Neural progenitor cell (in vitro differentiated cells): ENCODE results near the gene NHLH1. TPM values are rescaled to one million over a fixed set of nuclear protein-coding genes. Genes with fewer than 3 reads are reported as not detected.

ENCODE experiments used
- DNase-seq: peaks from one replicate; pipeline ENCODE4 v3.0.0-alpha.2; 2016; ENCODE audit warnings: low spot score
- H2AFZ ChIP-seq: fragments of 200-600 bp; sonication (generic); replicated peaks from 2 replicates; pipeline ENCODE4 v1.6.1; 2016; ENCODE audit warnings: antibody characterized with exemption
- H3F3A ChIP-seq: fragments of 200-600 bp; sonication (generic); 2 replicates; pipeline ENCODE4 v1.6.1; 2016; ENCODE audit warnings: antibody characterized with exemption, low read depth
- H3K27ac ChIP-seq: fragments of 200-600 bp; sonication (generic); 2 replicates; pipeline ENCODE4 v1.5.1; 2016; ENCODE audit warnings: mild to moderate bottlenecking
- H3K27me3 ChIP-seq: fragments of 200-600 bp; sonication (generic); 2 replicates; pipeline ENCODE4 v1.6.1; 2016; ENCODE audit warnings: mild to moderate bottlenecking, moderate library complexity
- H3K36me3 ChIP-seq: fragments of 200-600 bp; sonication (generic); 2 replicates; pipeline ENCODE4 v1.5.1; 2016
- H3K4me1 ChIP-seq: fragments of 200-600 bp; sonication (generic); 2 replicates; pipeline ENCODE4 v1.6.1; 2016; ENCODE audit warnings: mixed run types
- H3K4me2 ChIP-seq: fragments of 200-600 bp; sonication (generic); 2 replicates; pipeline ENCODE4 v1.6.1; 2016
- H3K4me3 ChIP-seq: fragments of 200-600 bp; sonication (generic); 2 replicates; pipeline ENCODE4 v1.5.1; 2016
- H3K79me2 ChIP-seq: fragments of 200-600 bp; sonication (generic); 2 replicates; pipeline ENCODE4 v1.6.1; 2016; ENCODE audit warnings: low read depth
- H3K9ac ChIP-seq: fragments of 200-600 bp; sonication (generic); 2 replicates; pipeline ENCODE4 v1.6.1; 2016
- H3K9me3 ChIP-seq: fragments of 200-600 bp; sonication (generic); 2 replicates; pipeline ENCODE4 v1.5.1; 2016; ENCODE audit warnings: low read depth
- H4K20me1 ChIP-seq: fragments of 200-600 bp; sonication (generic); 2 replicates; pipeline ENCODE4 v1.6.1; 2016; ENCODE audit warnings: low read depth
- H3K27ac Mint-ChIP-seq: 3 replicates; pipeline ENCODE4 v1.8.0; 2021; ENCODE audit warnings: mixed read lengths
- H3K27me3 Mint-ChIP-seq: 2 replicates; pipeline ENCODE4 v1.8.0; 2022; ENCODE audit warnings: low read depth, mild to moderate bottlenecking, inconsistent platforms, moderate library complexity, mixed read lengths; ENCODE audit not compliant: insufficient read depth
- H3K36me3 Mint-ChIP-seq: 3 replicates; pipeline ENCODE4 v1.8.0; 2021; ENCODE audit warnings: mixed read lengths
- H3K4me1 Mint-ChIP-seq: 3 replicates; pipeline ENCODE4 v1.8.0; 2021; ENCODE audit warnings: mixed read lengths
- H3K4me3 Mint-ChIP-seq: 3 replicates; pipeline ENCODE4 v1.8.0; 2021; ENCODE audit warnings: mild to moderate bottlenecking, moderate library complexity, mixed read lengths
- H3K9me3 Mint-ChIP-seq: 3 replicates; pipeline ENCODE4 v1.8.0; 2020; ENCODE audit warnings: mixed read lengths
- EZH2 ChIP-seq: fragments of 200-600 bp; sonication (generic); IDR thresholded peaks from 2 replicates; pipeline ENCODE4 v1.6.1; 2017; ENCODE audit warnings: antibody characterized with exemption, mild to moderate bottlenecking, moderate library complexity
- EZH2phosphoT487 ChIP-seq: fragments of 200-600 bp; sonication (generic); IDR thresholded peaks from 2 replicates; pipeline ENCODE4 v1.6.1; 2017; ENCODE audit warnings: antibody characterized with exemption
- total RNA-seq: library from RNA; depleted of rRNA; stranded (reverse); fragments of >200 nt; gene quantifications from 2 replicates; pipeline ENCODE4 v1.2.3, GENCODE V29; 2015; ENCODE audit warnings: low replicate concordance
- TF ChIP-seq, protein P1 (sequence below): fragments of 200-600 bp; sonication (generic); IDR thresholded peaks from 2 replicates; pipeline ENCODE4 v1.5.1; 2017; ENCODE audit warnings: antibody characterized with exemption, mild to moderate bottlenecking

Gene NHLH1
- total RNA-seq, 1 donor from 2014 or later = 0.07 TPM

DNA sequence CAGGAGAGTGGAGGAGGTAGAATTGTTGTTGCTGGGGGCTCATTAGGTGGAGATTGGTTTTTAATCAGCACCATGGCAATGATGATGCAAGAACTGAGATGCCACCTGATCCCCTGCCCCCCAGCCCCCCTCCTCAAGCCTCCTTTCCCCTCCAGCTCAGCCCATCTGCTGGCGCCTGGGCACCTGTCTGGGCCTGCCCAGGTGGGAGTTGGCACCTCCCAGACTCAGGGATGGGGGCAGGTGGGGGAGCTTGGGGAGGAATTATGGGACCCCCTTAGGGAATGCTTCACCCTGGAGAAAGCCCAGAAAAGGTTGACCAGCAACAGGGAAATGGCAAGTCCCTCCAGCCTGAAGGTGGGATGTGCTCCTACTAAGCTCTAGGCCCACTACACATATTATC lies 1.5 kb upstream of the NHLH1 start:
- Histone ChIP-seq H3K4me1 (peaks cover 22% of the 10 kb centered on the region), H4K20me1 (no peaks in the 10 kb centered on the region), H3K9me3 (no peaks in the 10 kb centered on the region), H3K4me2 (no peak overlapping the region), H2AFZ (no peak overlapping the region), H3K4me3 (no peak overlapping the region), H3F3A (peaks cover 17% of the 10 kb centered on the region), H3K36me3 (no peaks in the 10 kb centered on the region), H3K27me3 (no peaks in the 10 kb centered on the region), H3K27ac (no peak overlapping the region), H3K79me2 (no peaks in the 10 kb centered on the region), H3K9ac (no peak overlapping the region)
- Mint-ChIP-seq H3K4me1 (peaks cover 38% of the 10 kb centered on the region), H3K9me3 (no peaks in the 10 kb centered on the region), H3K36me3 (no peaks in the 10 kb centered on the region), H3K27me3 (peaks cover 8% of the 10 kb centered on the region), H3K4me3 (no peak overlapping the region), H3K27ac (peak overlapping the region; percentile 27)
- TF ChIP-seq EZH2 = no peak
- no peak for TF ChIP-seq EZH2phosphoT487
- TF ChIP-seq, protein P1, sequence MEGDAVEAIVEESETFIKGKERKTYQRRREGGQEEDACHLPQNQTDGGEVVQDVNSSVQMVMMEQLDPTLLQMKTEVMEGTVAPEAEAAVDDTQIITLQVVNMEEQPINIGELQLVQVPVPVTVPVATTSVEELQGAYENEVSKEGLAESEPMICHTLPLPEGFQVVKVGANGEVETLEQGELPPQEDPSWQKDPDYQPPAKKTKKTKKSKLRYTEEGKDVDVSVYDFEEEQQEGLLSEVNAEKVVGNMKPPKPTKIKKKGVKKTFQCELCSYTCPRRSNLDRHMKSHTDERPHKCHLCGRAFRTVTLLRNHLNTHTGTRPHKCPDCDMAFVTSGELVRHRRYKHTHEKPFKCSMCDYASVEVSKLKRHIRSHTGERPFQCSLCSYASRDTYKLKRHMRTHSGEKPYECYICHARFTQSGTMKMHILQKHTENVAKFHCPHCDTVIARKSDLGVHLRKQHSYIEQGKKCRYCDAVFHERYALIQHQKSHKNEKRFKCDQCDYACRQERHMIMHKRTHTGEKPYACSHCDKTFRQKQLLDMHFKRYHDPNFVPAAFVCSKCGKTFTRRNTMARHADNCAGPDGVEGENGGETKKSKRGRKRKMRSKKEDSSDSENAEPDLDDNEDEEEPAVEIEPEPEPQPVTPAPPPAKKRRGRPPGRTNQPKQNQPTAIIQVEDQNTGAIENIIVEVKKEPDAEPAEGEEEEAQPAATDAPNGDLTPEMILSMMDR = no peak
- DNase-seq = no peak

DNA sequence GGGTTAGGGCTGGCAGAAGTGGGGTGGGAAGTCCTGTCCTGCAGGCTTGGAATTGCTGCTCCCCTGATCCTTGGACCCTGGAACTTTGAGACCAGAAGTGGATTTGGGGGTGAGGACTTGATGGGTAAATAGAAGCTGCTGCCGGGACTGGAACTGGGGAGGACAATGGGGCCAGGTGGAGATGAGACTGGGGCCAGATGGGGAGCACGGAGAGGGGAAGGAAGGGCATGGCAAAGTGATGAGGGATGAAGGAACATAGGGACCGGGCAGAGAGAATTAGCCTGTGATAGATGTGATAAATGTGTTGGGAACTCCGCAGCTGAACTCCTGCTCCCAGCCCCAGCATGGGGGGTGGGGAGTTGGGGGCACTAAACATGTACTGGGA lies 637 bp downstream of the NHLH1 start:
- Histone ChIP-seq H2AFZ (no peak overlapping the region), H3K9ac (no peak overlapping the region), H3K36me3 (no peaks in the 10 kb centered on the region), H3K79me2 (no peaks in the 10 kb centered on the region), H4K20me1 (no peaks in the 10 kb centered on the region), H3K4me2 (no peak overlapping the region), H3K4me3 (no peak overlapping the region), H3K27ac (no peak overlapping the region), H3F3A (peaks cover 9% of the 10 kb centered on the region), H3K9me3 (no peaks in the 10 kb centered on the region), H3K27me3 (no peaks in the 10 kb centered on the region), H3K4me1 (peaks cover 16% of the 10 kb centered on the region)
- TF ChIP-seq EZH2phosphoT487 (no peak), EZH2 (no peak)
- TF ChIP-seq, protein P1 = no peak
- Mint-ChIP-seq H3K36me3 (no peaks in the 10 kb centered on the region), H3K27ac (no peak overlapping the region), H3K4me1 (peaks cover 40% of the 10 kb centered on the region), H3K4me3 (peak overlapping the region; percentile 72), H3K9me3 (no peaks in the 10 kb centered on the region), H3K27me3 (peaks cover 7% of the 10 kb centered on the region)
- no peak for DNase-seq

DNA sequence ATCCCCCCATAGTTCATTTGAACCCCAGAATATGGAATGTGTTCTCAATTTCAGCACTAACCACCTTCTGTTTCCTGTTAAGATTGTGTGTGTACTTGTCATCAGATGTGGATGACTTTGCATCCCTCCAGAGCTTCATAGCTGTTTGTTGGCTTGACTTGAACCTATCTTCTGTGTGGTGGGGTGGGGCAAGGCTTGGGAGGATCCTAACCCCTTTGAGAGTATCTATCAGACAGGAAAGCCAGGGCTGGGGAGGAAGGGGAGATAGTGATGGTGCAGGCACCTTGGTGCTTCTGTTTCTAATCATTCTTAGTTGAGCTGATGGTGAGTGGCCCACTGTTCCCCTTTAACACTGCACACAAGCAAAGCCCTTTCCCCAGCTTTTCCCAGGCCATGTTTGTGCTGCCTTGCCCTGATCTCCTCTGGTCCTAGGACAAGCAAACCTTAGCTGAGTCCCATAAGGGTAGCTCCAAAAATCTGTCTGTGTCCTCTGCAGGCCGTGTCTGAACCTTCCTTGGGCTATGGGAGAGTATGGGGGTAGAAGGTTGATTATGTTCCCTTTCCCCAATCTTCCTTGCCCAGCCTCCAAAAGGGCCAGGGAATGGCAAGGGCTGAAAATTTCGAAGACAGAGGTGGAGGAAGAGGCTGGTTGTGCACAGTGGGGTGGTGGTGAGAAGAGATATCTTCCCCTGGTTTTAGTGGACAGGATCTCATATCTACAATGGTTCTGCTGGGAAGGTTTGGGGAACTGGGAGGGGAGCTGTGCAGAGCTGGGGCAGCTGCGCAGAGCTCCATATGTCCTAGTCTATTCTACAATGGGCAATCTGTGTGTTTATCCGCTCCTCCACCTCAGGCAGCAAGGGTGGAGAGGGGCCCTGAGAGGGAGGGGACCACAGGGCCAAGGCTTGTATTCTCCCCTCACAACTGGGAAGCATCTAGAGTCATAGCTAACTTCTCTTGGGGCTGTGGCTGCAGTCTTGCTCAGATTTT lies 1.4 kb downstream of the NHLH1 start:
- Histone ChIP-seq H3F3A (peaks cover 3% of the 10 kb centered on the region), H3K9ac (no peak overlapping the region), H3K36me3 (no peaks in the 10 kb centered on the region), H3K4me3 (no peak overlapping the region), H4K20me1 (no peaks in the 10 kb centered on the region), H3K4me1 (peaks cover 10% of the 10 kb centered on the region), H2AFZ (no peak overlapping the region), H3K9me3 (no peaks in the 10 kb centered on the region), H3K27me3 (no peaks in the 10 kb centered on the region), H3K27ac (no peak overlapping the region), H3K4me2 (no peak overlapping the region), H3K79me2 (no peaks in the 10 kb centered on the region)
- Mint-ChIP-seq H3K4me3 (peak overlapping the region; percentile 72), H3K4me1 (peaks cover 34% of the 10 kb centered on the region), H3K27me3 (peaks cover 5% of the 10 kb centered on the region), H3K27ac (peak overlapping the region; percentile 54), H3K9me3 (no peaks in the 10 kb centered on the region), H3K36me3 (no peaks in the 10 kb centered on the region)
- TF ChIP-seq, protein P1 = no peak
- TF ChIP-seq EZH2 (no peak), EZH2phosphoT487 (no peak)
- DNase-seq = no peak
